Right cardiac atrium (tissue), 5 donors: ENCODE measurements around the gene GPATCH2. TPM values are rescaled to one million over a fixed set of nuclear protein-coding genes. Genes with fewer than 3 reads are reported as not detected.

Experiments
- ATAC-seq, 2 donors: fragments of 200-7000 bp; cut with Tn5 transposase; one replicate each; pipeline versions ENCODE4 v1.8.0 to v1.9.1; 2020; ENCODE audit warnings: moderate library complexity in 2 of 2, mild to moderate bottlenecking in 1 of 2
- DNase-seq, 3 donors: peaks; one replicate each; pipeline ENCODE4 v3.0.0-alpha.2; 2020
- H3K27ac ChIP-seq: one replicate; pipeline ENCODE4 v1.5.1; 2013; ENCODE audit warnings: mild to moderate bottlenecking, low read length, control low read depth, moderate library complexity
- H3K27me3 ChIP-seq: one replicate; pipeline ENCODE4 v1.6.1; 2013; ENCODE audit not compliant: control insufficient read depth, insufficient read depth
- H3K4me1 ChIP-seq: one replicate; pipeline ENCODE4 v1.6.1; 2013; ENCODE audit warnings: low read length; ENCODE audit not compliant: control insufficient read depth, insufficient read depth
- H3K4me3 ChIP-seq: one replicate; pipeline ENCODE4 v1.5.1; 2013; ENCODE audit warnings: low read length, control low read depth
- H3K9me3 ChIP-seq: one replicate; pipeline ENCODE4 v1.6.1; 2013; ENCODE audit warnings: low read length; ENCODE audit not compliant: control insufficient read depth
- WGBS: extraction: QIAGEN DNeasy Blood & Tissue Kit; methylation state at CpG from one replicate; pipeline ENCODE4 v1.1.7; 2013; 5-methylcytosine and 5-hydroxymethylcytosine counted together
- intact Hi-C, 4 donors: fragments of 100-400 bp; cut with DNase I; formaldehyde crosslinking; loops; one replicate each; pipeline versions ENCODE4 v1.11.0 to v1.14.0; 2022 to 2023
- polyA plus RNA-seq: library from polyadenylated mRNA; stranded (reverse); fragments of 200-250 nt; gene quantifications from one replicate; pipeline ENCODE4 v1.2.3, GENCODE V29; 2013
- total RNA-seq, 4 donors: library from RNA; stranded (reverse); fragmentation: NEBNext Ultra II Directional; extraction: Animal tissue kit (Norgen Biotek cat#: 25700); gene quantifications; one replicate each; pipeline ENCODE4 v1.2.1, GENCODE V29; 2021
- donor health status: healthy with polysubstance abuse.
- donor health status: DM: no; HTN: yes; CAD: no.
- donor health status: DM: no; HTN: no; CAD: no.
- donor health status: DM: no; HTN: yes; CAD: no; lungs with severe emphysema.
- donor health status: DM: yes; HTN: yes; CAD: no.

The GPATCH2 gene
- total and polyA plus RNA-seq, 5 donors = 3.9 to 11.6 (median 9.3) TPM

GRCh38 chr1:217552339-217552951 lies 78.4 kb downstream of the GPATCH2 start:
- H3K27me3 ChIP-seq = no peaks in the 10 kb centered on the region
- 56% methylated on average over 1 of the region's 1 CpG for WGBS
- H3K4me1 ChIP-seq = no peaks in the 10 kb centered on the region
- H3K9me3 ChIP-seq = no peaks in the 10 kb centered on the region
- no peak for ATAC-seq
- intact Hi-C loops = no loop called here
- H3K4me3 ChIP-seq = no peak overlapping the region
- DNase-seq = no peak
- H3K27ac ChIP-seq = no peak overlapping the region

- Histone ChIP-seq H3K27me3 (no peaks in the 10 kb centered on the region), H3K4me3 (no peak overlapping the region), H3K27ac (no peak overlapping the region), H3K9me3 (no peaks in the 10 kb centered on the region), H3K4me1 (no peaks in the 10 kb centered on the region)
- DNase-seq = no peak
- intact Hi-C loops = no loop called here
- no peak for ATAC-seq
These were observed 88.1 kb downstream of the GPATCH2 start for GRCh38 chr1:217542837-217543236.

- DNase-seq (peak; percentile 49 to 83 (median 70)), ATAC-seq (peak; percentile 75 to 85)
- Histone ChIP-seq H3K4me1 (no peaks in the 10 kb centered on the region), H3K27me3 (no peaks in the 10 kb centered on the region), H3K9me3 (no peaks in the 10 kb centered on the region), H3K4me3 (no peak overlapping the region), H3K27ac (no peak overlapping the region)
- intact Hi-C loops = no loop called here
- 62% methylated on average over 9 of the region's 9 CpGs for WGBS
These were observed 88.6 kb downstream of the GPATCH2 start for GRCh38 chr1:217542136-217542777.

- Histone ChIP-seq H3K9me3 (no peaks in the 10 kb centered on the region), H3K27me3 (no peaks in the 10 kb centered on the region), H3K4me3 (no peak overlapping the region), H3K4me1 (no peaks in the 10 kb centered on the region), H3K27ac (no peak overlapping the region)
- 87% methylated on average over 2 of the region's 2 CpGs for WGBS
- intact Hi-C loops = no loop called here
- no peak for DNase-seq
- no peak for ATAC-seq
These were observed 90.6 kb downstream of the GPATCH2 start for GRCh38 chr1:217540321-217540720.

GRCh38 chr1:217539510-217539909 lies 91.4 kb downstream of the GPATCH2 start:
- no peaks in the 10 kb centered on the region for H3K27me3 ChIP-seq
- no peak for ATAC-seq
- no peak overlapping the region for H3K27ac ChIP-seq
- no peak overlapping the region for H3K4me3 ChIP-seq
- no peaks in the 10 kb centered on the region for H3K9me3 ChIP-seq
- no peak for DNase-seq
- no peaks in the 10 kb centered on the region for H3K4me1 ChIP-seq
- WGBS = 91% methylated on average over 2 of the region's 2 CpGs
- intact Hi-C loops = no loop called here

GRCh38 chr1:217535601-217536377 lies 95.1 kb downstream of the GPATCH2 start:
- H3K4me1 ChIP-seq = no peaks in the 10 kb centered on the region
- intact Hi-C loops = no loop called here
- H3K9me3 ChIP-seq = no peaks in the 10 kb centered on the region
- no peak overlapping the region for H3K4me3 ChIP-seq
- no peak overlapping the region for H3K27ac ChIP-seq
- 96% methylated on average over 9 of the region's 9 CpGs for WGBS
- no peaks in the 10 kb centered on the region for H3K27me3 ChIP-seq
- ATAC-seq (no peak), DNase-seq (no peak)

GRCh38 chr1:217534566-217534965 lies 96.3 kb downstream of the GPATCH2 start:
- no peak for ATAC-seq

GRCh38 chr1:217528271-217528670 lies 102.6 kb downstream of the GPATCH2 start:
- 79% methylated on average over 3 of the region's 3 CpGs for WGBS
- Histone ChIP-seq H3K9me3 (no peaks in the 10 kb centered on the region), H3K4me1 (no peaks in the 10 kb centered on the region), H3K4me3 (no peak overlapping the region), H3K27me3 (no peaks in the 10 kb centered on the region), H3K27ac (no peak overlapping the region)
- DNase-seq = no peak
- no peak for ATAC-seq
- intact Hi-C loops = no loop called here

More at GRCh38 chr1:217534566-217534965, 96.3 kb downstream of the GPATCH2 start:
- no peaks in the 10 kb centered on the region for H3K27me3 ChIP-seq
- WGBS = 72% methylated on average over 1 of the region's 1 CpG
- no peak for DNase-seq
- intact Hi-C loops = no loop called here
- no peaks in the 10 kb centered on the region for H3K9me3 ChIP-seq
- H3K4me3 ChIP-seq = no peak overlapping the region
- H3K4me1 ChIP-seq = no peaks in the 10 kb centered on the region
- no peak overlapping the region for H3K27ac ChIP-seq

GRCh38 chr1:217527151-217527550 lies 103.7 kb downstream of the GPATCH2 start:
- H3K27me3 ChIP-seq = no peaks in the 10 kb centered on the region
- ATAC-seq (no peak), DNase-seq (no peak)
- no peaks in the 10 kb centered on the region for H3K4me1 ChIP-seq
- WGBS = 96% methylated on average over 2 of the region's 2 CpGs
- intact Hi-C loops = no loop called here
- H3K4me3 ChIP-seq = no peak overlapping the region
- H3K27ac ChIP-seq = no peak overlapping the region
- no peaks in the 10 kb centered on the region for H3K9me3 ChIP-seq

- Histone ChIP-seq H3K4me1 (no peaks in the 10 kb centered on the region), H3K27me3 (no peaks in the 10 kb centered on the region), H3K27ac (no peak overlapping the region), H3K4me3 (no peak overlapping the region), H3K9me3 (no peaks in the 10 kb centered on the region)
- ATAC-seq (no peak), DNase-seq (no peak)
- WGBS = 95% methylated on average over 1 of the region's 1 CpG
- intact Hi-C loops = no loop called here
These were observed 104.3 kb downstream of the GPATCH2 start for GRCh38 chr1:217526636-217527035.

- no peaks in the 10 kb centered on the region for H3K4me1 ChIP-seq
- DNase-seq = no peak
- WGBS = 56% methylated on average over 3 of the region's 3 CpGs
- H3K27ac ChIP-seq = no peak overlapping the region
- H3K27me3 ChIP-seq = no peaks in the 10 kb centered on the region
- intact Hi-C loops = no loop called here
- no peaks in the 10 kb centered on the region for H3K9me3 ChIP-seq
- no peak overlapping the region for H3K4me3 ChIP-seq
- ATAC-seq = no peak
These were observed 105.0 kb downstream of the GPATCH2 start for GRCh38 chr1:217525773-217526490.
